AG04450 (cell line): Measurements from ENCODE around the gene OR56B4. TPM values are rescaled to one million over a fixed set of nuclear protein-coding genes. Genes with fewer than 3 reads are reported as not detected.
"Not testable (repeated sequence)": the region's sequence is repeated elsewhere in the genome, so short reads cannot be mapped to it uniquely, and the experiment has no call there.

ENCODE experiments used
- CTCF ChIA-PET: fragments of 300-600, 350-600 bp; formaldehyde crosslinking; extraction: SDS; loops from one replicate; lab custom pipeline; 2022; ENCODE audit warnings: antibody characterized with exemption, inconsistent platforms; lab: Charles Lee
- POLR2A ChIA-PET: fragments of 350-600 bp; formaldehyde crosslinking; extraction: SDS; loops from one replicate; lab custom pipeline; 2021; ENCODE audit warnings: antibody characterized with exemption, inconsistent platforms; lab: Yijun Ruan, JAX
- DNase-seq: peaks from one replicate; pipeline ENCODE4 v3.0.0-alpha.2; 2011; ENCODE audit warnings: low read depth, low spot score
- H3K27ac ChIP-seq: one replicate; pipeline ENCODE4 v1.5.1; 2012; ENCODE audit warnings: low read depth, low read length, control low read depth
- H3K27me3 ChIP-seq: one replicate; pipeline ENCODE4 v1.6.0; 2012; ENCODE audit warnings: low read length; ENCODE audit not compliant: control insufficient read depth, insufficient read depth
- H3K4me3 ChIP-seq: 2 replicates; pipeline ENCODE4 v1.5.1; 2011; ENCODE audit warnings: mild to moderate bottlenecking, low read depth, low read length, control low read depth
- H3K9me3 ChIP-seq: 2 replicates; pipeline ENCODE4 v1.5.1; 2012; ENCODE audit warnings: low read length; ENCODE audit not compliant: control insufficient read depth, insufficient read depth
- CTCF ChIP-seq: IDR thresholded peaks from 2 replicates; pipeline ENCODE4 v1.5.1; 2011; ENCODE audit warnings: low read depth, low read length, control low read depth, inconsistent platforms
- polyA minus RNA-seq: library from RNA; depleted of rRNA, polyadenylated mRNA; stranded (reverse); fragments of >200 nt; gene quantifications from 2 replicates; pipeline ENCODE4 v1.2.3, GENCODE V29; 2011; rRNA and poly(A)+ RNA removed
- polyA plus RNA-seq: library from polyadenylated mRNA; depleted of rRNA; stranded (reverse); fragments of >200 nt; gene quantifications from 2 replicates; pipeline ENCODE4 v1.2.3, GENCODE V29; 2011; rRNA removed

OR56B4 gene
- polyA plus RNA-seq (not detected in 2 replicates), polyA minus RNA-seq (not detected in 2 replicates)

- H3K4me3 ChIP-seq, CTCF ChIA-PET, H3K27ac ChIP-seq, H3K9me3 ChIP-seq, POLR2A ChIA-PET, DNase-seq, H3K27me3 ChIP-seq: not testable (repeated sequence)
Observed at GRCh38 chr11:6107384-6107783, at the start of gene OR56B4. TSS of gene OR56B4 (plus strand) at chr11:6107684. CDS start at chr11:6107779, 95 bp downstream.

GRCh38 chr11:6061475-6061874 is 46.0 kb upstream of the OR56B4 start:
- H3K27ac ChIP-seq = no peak overlapping the region
- no peaks in the 10 kb centered on the region for H3K27me3 ChIP-seq
- TF ChIP-seq CTCF = no peak
- no peaks in the 10 kb centered on the region for H3K9me3 ChIP-seq
- DNase-seq = no peak
- ChIA-PET CTCF (no interaction called here), POLR2A (no interaction called here)
- H3K4me3 ChIP-seq = no peak overlapping the region

GRCh38 chr11:6062691-6063358 is 44.7 kb upstream of the OR56B4 start:
- Histone ChIP-seq H3K27me3 (no peaks in the 10 kb centered on the region), H3K9me3 (no peaks in the 10 kb centered on the region), H3K4me3 (no peak overlapping the region), H3K27ac (no peak overlapping the region)
- CTCF ChIA-PET = interaction anchor here (1.6 kb wide), 1 partner anchor 300 kb away, joined by 6 read pairs; no protein-coding TSS in a partner anchor
- TF ChIP-seq CTCF = no peak
- POLR2A ChIA-PET = no interaction called here
- DNase-seq = no peak

- Histone ChIP-seq H3K27ac (no peak overlapping the region), H3K4me3 (no peak overlapping the region), H3K27me3 (no peaks in the 10 kb centered on the region), H3K9me3 (no peaks in the 10 kb centered on the region)
- CTCF ChIA-PET = no interaction called here
- no peak for DNase-seq
- POLR2A ChIA-PET = no interaction called here
- no peak for TF ChIP-seq CTCF
Observed at GRCh38 chr11:6067502-6067901, 40.0 kb upstream of the OR56B4 start.

- H3K27ac ChIP-seq, CTCF ChIA-PET, DNase-seq, H3K9me3 ChIP-seq, POLR2A ChIA-PET, H3K27me3 ChIP-seq, H3K4me3 ChIP-seq: not testable (repeated sequence)
Observed at GRCh38 chr11:6076443-6076842, 31.0 kb upstream of the OR56B4 start.

- TF ChIP-seq CTCF = no peak
- no peaks in the 10 kb centered on the region for H3K9me3 ChIP-seq
- ChIA-PET CTCF (no interaction called here), POLR2A (no interaction called here)
- no peak overlapping the region for H3K4me3 ChIP-seq
- no peaks in the 10 kb centered on the region for H3K27me3 ChIP-seq
- DNase-seq = no peak
- no peak overlapping the region for H3K27ac ChIP-seq
Observed at GRCh38 chr11:6077723-6078122, 29.8 kb upstream of the OR56B4 start.
